ENCODE data around the gene ADAMTSL1.
A peak's percentile ranks its signal among the peaks of the same experiment; 100 is the strongest.

DNA sequence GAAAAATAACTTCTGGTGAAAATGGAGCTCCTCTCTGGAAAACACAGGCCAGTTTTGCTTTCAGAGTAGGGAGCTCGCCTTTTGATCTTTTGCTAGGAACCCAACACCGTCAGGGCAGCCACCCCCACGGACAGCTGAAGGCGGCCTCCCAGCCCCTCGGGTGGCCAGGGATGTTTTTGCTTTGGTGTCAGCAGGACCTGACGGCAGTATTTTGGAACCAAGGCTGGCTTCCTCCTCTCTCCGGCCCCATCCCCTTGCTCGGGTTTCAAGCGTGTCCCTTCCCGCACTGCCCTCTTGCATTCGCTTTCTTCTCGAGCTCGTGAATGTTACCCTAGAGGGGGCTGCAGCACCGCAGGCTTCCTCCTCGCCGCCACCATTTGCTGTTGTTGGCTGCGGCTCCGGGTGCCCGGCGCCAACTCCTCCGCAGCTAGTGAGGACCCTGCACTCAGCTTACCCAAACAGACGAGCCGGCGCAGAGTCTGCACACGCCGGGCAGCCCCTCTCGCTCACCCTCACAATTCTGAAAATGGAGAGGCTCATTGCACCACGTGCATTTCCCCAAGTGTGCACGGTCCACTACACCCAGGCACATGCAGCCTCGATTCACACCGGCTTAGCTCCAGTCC, 35.5 kb upstream of the ADAMTSL1 start:
- TF ChIP-seq EZH2 (IDR thresholded peaks at IDR 0.05; ENCODE audit: borderline replicate concordance, low read depth, low read length, severe bottlenecking): no peak
- TF ChIP-seq, protein P1, sequence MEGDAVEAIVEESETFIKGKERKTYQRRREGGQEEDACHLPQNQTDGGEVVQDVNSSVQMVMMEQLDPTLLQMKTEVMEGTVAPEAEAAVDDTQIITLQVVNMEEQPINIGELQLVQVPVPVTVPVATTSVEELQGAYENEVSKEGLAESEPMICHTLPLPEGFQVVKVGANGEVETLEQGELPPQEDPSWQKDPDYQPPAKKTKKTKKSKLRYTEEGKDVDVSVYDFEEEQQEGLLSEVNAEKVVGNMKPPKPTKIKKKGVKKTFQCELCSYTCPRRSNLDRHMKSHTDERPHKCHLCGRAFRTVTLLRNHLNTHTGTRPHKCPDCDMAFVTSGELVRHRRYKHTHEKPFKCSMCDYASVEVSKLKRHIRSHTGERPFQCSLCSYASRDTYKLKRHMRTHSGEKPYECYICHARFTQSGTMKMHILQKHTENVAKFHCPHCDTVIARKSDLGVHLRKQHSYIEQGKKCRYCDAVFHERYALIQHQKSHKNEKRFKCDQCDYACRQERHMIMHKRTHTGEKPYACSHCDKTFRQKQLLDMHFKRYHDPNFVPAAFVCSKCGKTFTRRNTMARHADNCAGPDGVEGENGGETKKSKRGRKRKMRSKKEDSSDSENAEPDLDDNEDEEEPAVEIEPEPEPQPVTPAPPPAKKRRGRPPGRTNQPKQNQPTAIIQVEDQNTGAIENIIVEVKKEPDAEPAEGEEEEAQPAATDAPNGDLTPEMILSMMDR (IDR thresholded peaks at IDR 0.05; ENCODE audit: extremely low read depth in 1 of 2, insufficient read depth in 1 of 2, low read depth in 1 of 2, low read length in 2 of 2): peak; percentile 31 to 44
- peak; percentile 36 for TF ChIP-seq POLR2AphosphoS5 (IDR thresholded peaks at IDR 0.05; ENCODE audit: insufficient read depth, low read depth, low read length)
- peak; percentile 60 for TF ChIP-seq POLR2A (IDR thresholded peaks at IDR 0.05; ENCODE audit: low read depth, low read length)
